Skin of body (tissue), 2 donors: Measurements from ENCODE around the gene S1PR5. TPM values are rescaled to one million over a fixed set of nuclear protein-coding genes. Genes with fewer than 3 reads are reported as not detected.

ENCODE experiments used
- DNase-seq: peaks from one replicate; lab custom pipeline; 2025; lab: John Stamatoyannopoulos, UW
- total RNA-seq: library from RNA; depleted of rRNA; stranded (reverse); fragments of >200 nt; gene quantifications from one replicate; pipeline ENCODE4 v1.2.3, GENCODE V29; 2014

The S1PR5 gene
- total RNA-seq, 1 donor from 2014 or later = 6.6 TPM

DNA sequence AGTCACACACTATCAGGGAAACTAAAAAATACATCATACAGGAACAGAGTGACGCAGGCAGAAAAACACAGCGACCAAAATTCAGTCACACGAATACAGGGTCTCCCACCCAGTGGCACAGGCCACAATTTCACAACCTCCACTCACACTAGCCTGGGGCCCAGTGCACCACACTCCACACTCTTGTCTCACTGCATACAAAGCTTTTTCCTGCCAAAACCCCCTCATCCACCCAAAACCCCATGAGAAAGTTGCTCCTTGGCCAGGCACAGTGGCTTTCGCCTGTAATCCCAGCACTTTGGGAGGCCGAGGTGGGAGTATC is 1.2 kb downstream of the S1PR5 start:
- no peak for DNase-seq

DNA sequence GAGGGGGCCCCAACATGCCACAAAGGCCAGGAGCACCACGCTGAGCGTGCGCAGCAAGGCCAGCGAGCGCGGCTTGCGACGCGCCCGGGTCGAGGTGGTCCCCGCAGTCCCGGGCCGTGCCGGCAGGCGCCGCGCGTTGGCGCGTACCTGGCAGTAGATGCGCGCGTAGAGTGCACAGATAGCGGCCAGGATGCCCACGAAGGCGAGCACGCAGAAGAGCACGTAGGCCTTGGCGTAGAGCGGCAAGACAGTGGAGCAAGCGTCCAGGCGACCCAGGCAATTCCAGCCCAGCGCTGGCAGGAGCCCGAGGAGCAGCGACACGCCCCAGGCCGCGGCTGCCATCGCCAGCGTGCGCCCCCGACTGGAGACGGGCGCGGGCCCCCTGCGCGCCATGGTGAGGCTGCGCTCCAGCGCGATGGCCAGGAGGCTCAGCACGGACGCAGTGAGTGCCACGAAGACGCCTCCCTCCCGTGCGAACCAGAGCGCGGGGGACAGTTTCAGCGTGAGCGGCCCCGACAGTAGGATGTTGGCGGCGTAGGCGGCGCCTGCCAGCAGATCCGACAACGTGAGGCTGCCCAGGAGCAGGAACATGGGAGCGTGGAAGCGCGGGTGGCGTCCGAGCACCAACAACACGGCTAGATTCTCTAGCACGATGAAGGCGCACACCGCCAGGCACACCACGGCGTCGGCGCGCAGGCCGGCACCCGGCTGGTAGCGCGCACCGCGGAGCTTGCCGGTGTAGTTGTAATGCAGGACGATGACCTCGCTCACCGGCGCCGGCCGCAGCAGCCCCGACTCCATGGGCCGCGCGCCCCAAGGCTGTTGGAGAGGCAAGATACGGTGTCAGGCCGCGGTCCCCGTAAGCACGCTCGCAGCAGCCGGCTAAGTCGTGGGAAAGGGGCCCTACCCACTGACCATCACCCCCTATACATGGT is 2.8 kb downstream of the S1PR5 start:
- DNase-seq = no peak

DNA sequence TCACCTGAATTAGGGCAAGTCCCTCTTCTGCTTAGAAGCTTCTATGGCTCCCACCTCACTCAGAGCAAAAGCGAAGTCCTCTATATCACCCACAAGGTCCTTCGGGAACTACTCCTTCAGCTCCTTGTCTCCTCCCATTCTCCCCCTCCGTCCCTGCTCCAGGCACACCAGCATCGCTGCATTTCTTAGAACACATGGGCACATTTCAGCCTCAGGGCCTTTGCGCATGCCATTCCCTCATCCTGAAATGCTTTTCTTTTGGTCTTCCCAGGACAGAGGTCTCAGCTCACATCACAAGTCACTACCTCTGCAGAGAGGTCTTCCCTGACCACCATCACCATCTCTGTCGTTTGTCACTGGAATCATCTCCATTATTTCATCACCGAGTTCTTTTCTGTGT is 4.0 kb downstream of the S1PR5 start:
- no peak for DNase-seq

DNA sequence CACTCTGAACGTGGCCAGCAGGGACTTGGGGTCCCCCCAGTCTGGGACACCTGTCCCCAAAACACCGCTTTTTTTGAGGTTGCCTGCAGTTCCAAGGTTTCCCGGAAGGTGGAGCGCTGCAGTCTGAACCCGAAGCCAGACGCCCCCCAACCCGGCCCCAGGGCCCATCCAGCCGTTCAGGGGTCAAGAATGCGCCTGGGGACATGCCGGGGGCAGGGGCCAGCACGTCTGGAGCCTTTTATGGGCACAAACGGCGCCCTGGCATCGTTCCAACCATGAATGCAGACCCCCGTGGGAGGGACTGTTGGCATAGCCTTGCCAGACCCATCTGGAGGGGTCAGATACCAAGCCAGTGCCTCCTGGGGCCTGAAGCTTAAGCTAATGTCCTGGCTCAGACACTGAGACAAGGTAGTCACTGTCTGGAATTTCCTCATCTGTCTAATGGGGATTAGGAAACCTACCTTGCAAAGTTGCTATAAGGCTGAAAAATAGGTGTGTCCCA is 6.9 kb downstream of the S1PR5 start:
- DNase-seq = no peak

DNA sequence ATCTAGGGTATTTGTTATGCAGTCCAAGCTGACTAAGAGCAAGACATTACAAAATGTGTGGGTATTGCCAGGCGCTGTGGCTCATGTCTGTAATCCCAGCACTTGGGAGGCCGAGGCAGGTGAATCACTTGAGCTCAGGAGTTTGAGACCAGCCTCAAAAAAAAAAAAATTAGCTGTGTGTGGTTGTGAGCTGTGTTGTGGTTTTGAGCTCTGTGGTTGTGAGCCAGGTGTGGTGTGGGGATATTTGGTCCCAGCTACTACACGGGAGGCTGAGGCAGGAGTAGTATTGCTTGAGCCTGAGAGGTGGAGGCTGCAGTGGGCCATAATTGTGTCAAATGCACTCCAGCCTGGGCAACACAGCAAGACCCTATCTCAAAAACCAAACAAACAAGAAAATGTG is 8.5 kb downstream of the S1PR5 start:
- no peak for DNase-seq

DNA sequence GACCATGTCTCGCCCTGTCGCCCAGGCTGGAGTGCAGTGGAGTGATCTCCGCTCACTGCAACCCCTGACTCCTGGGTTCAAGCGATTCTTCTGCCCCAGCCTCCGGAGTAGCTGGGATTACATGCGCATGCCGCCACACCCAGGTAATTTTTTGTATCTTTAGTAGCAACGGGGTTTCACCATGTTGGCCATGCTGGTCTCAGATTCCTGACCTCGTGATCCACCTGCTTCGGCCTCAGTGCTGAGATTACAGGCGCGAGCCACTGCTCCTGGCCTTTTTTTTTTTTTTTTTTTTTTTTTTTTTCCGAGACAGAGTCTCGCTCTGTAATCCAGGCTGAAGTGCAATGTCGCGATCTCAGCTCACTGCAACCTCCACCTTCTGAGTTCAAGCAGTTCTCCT is 9.2 kb downstream of the S1PR5 start:
- no peak for DNase-seq

DNA sequence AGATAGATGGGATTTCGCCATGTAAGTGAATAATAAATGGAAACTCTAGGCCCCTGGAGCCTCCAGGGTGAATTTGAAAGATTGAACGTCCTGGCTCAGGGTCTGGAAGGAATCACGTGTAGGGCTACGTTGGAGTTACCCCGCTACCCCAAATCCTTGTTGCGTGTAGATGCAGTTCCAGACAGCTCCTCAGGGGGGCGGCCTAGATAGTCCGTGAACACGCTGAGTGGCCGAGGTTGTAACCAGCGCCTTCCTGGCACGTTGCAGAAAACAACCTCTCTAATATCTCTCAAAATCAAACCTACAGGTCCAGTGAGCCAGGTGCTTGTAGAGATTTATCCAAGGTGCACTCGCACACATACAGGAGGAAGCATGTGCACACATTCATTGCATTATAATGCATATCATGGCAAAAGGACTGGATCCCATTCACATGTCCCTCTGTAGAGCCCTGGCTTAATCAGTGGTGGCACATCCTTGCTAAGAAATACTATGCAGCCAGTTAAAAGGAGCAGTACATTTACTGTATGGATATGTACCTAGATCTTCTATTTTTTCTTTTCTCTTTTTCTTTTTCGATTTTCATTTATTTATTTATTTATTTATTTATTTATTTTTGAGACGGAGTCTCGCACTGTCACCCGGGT is 11.5 kb downstream of the S1PR5 start:
- DNase-seq = peak; percentile 37

DNA sequence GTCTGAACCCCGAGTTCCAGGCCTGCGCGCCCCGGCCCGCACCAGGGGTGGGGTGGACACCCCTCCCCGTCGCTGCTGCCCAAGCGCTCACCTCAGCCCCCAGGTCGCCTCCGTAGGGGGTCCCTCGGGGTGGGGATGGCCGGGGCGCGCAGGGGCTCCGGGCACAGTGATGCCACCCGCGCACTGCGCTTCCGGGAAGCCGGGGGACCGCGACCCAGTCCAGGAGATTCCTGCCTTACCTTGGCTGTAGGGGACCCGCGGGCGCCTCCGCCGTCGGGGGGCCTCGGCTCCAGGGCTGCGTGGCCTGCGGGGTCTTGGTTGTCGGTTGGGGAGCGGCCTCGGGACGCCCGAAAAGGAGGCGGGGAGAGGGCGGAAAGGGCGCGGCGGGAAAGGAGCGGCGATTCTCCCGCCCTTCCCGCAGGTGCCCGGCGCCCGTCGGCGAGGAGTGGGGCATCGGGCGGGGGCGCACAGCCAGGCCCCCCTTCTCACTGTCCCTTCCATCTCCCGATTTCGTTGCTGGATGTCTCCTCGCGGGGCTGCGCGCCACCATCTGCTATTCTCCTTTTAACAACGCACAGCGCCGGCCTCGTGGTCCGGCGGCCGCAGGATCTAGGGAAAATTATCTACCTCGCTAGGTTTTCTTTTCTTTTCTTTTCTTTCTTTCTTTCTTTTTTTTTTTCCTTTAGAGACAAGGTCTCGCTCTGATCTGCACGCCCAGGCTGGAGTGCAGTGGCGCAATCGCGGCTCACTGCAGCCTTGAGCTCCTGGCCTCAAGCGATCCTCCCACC is 14.1 kb downstream of the S1PR5 start, which contains the start of gene KEAP1:
Gene KEAP1 (minus strand): TSS at position 355 of the 788 bp plus-strand sequence. CDS start 3,323 bp downstream, outside the sequence.
- DNase-seq = no peak

DNA sequence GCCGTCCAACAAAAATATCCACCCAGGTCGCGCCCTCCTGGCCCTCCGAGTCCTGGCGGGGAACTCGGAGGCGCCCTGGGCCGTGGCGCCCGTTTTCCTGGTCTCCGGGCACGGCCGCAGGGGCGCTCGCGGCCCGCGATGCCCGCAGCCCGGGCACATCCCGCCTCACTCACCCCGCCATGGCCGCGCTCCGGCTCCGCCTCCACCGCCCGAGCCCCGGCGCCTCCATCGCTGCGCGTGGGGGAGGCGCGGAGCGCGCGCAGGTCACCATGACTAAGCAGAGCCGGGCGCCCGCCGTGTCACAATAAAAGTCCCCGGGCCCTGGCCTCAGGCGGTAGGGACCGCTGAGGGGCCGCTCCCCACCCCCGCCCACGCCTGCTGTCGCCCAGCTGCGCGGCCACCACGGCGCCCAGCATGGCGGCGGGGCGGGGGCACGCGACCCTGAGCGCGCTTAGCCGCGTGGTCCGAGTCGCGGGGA is 14.7 kb downstream of the S1PR5 start:
- DNase-seq = peak; percentile 88

DNA sequence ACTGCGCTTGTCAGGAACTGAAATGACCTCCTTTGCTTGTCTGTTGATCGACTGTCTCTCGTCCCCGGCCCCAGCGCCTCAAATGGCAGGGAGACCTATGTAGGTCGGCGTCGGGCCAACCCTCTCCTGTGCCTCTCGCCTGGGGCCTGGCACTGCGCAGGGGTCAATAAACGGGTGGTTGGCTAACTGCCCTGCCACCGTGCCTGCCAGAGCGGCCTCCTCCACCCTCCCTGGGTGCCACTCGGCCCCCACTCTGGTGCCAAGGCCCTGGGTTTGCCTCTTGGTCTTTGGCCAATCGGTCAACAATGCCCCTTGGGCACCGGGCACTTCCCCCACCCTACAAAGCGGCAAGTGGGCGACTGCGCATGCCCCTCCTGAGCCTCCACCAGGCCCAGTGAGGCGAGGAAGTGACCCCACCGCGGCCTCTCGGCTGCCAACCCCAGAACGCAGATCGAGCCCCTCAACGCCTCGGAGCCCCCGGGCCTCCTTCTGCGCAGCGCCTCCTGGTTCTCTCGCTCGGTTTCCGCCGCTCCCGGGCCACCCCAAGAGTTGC is 15.2 kb downstream of the S1PR5 start:
- no peak for DNase-seq

DNA sequence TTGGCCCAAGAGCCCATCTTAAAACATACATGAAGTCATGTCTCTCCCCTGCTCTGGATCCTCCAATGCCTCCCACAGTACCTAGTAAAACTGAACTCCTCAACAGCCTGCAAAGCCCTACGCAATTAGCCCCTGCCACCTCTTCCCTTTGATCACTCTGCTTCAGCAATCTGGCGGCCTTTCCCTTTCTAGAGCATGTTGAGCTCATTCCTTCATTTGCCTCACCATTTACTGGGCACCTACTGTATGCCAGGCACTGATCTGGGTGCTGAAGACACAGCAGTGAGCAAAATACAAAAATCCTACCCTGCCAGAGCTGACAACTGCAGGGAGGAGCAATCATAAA is 17.0 kb downstream of the S1PR5 start:
- no peak for DNase-seq

DNA sequence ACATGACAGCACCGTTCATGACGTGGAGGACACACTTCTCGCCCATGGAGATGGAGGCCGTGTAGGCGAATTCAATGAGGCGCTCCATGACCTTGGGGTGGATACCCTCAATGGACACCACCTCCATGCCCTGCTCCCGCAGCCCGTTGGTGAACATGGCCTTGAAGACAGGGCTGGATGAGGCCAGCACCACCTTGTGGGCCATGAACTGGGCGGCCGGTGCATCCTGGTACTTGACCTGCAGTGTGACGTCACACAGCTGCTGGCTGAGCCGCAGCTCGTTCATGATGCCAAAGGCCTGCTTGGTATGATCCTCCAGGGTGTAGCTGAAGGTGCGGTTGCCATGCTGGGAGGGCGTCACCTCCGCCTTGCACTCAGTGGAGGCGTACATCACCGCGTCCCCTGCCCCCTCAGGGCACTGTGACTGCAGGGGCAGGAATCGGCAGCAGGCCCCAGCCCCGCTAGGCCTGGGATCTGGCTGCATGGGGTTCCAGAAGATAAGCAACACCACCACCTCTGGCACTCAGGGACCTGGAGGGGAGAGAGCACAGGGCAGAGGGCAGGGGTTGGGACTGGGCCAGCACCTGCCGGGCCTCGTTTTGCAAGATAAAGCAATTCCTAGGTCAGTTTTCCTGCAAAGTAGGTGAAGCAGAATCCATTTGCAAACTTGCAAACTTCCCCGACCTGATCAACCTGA is 17.5 kb downstream of the S1PR5 start:
- no peak for DNase-seq

DNA sequence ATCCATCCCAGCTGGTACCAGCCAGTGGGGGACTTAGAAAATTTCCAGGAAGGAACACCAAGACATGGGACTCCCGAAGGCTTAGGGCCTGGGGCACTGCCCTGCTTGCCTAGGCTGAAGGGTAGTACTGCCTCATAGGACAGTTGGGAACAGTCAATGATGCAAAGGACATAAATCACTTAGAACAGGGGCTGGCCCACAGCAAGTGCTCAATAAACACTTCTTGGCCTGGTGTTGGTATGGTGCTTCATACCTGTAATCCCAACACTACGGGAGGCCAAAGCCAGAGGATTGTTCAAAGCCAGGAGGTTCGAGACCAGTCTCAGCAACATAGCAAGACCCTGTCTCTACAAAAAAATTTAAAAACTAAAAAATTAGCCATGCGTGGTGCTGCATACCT is 19.9 kb downstream of the S1PR5 start:
- no peak for DNase-seq

DNA sequence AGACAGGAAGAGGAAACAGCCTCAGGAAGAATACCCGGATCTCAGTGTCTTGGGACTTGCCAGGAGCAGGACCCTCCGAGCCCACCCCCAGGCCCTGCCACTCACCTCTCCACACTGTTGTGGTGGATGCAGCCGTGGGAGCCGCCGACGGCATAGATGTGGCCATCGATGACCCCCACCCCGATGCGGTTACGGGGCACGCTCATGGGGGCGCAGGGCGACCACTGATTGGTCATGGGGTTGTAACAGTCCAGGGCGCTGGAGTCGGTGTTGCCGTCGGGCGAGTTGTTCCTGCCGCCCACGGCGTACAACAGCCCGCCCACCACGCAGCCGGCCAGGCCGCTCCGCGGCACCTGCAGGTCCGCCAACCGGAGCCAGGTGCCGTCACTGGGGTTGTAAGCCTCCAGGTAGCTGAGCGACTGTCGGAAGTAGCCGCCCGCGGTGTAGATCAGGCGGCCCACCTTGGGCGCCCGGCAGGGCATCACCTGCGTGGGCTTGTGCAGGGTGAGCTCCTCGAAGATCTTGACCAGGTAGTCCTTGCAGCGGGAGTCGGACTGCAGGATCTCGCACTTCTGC is 25.7 kb downstream of the S1PR5 start:
- no peak for DNase-seq

DNA sequence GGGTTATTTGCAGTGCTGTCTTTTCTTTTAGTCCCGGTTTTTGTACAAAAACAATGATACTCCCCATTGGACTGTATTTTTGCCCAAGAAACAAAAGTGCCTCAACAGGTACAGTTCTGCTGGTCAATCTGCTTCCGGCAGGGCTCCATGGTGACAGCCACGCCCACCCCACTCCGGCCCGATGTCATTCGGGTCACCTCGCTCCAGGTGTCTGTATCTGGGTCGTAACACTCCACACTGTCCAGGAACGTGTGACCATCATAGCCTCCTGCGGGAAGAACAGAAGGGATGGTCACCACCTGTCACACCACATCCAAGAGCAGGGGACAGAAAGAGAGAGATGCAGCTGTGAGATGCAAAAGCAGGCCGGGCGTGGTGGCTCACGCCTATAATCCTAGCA is 30.7 kb downstream of the S1PR5 start:
- no peak for DNase-seq

DNA sequence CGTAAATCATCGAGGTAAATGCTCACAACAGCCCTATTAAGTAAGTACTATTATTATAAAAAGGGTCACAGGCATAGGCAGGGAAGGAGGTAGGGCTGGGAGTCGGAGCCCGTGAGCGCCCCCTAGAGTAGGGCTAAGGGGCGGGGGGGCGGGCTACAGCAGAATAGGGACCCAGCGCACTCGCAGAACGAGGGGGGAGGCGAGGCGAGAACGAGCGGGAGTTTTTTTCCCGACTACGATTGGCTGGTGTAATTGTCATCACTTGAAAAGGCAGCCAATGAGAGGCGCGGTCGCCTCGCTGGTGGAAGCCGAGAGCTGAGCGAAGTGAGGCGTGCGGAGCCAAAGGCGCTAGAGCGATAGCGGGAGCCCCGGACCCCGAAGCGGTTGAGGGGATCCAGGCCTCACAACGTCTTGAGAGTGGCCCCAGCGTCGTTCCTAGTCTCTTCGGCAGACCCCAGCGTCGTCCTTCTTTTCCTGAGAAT is 38.3 kb downstream of the S1PR5 start:
- peak; percentile 84 for DNase-seq

DNA sequence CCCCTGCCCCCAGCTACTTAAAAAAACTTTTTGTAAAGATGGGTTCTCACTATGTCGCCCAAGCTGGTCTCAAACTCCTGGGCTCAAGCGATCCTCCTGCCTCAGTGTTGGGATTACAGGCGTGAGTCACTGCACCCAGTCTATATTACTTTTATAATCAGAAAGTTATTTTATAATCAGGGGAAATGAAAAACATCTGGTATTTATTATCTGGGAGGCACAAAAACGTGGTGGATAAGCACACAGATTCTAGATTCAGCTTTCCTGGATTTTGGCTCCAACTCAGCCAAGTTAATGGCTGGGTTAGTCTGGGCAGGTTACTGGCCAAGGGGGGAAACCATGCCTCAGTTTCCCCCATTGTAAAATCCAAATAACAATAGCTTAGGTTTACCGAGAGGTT is 38.8 kb downstream of the S1PR5 start:
- DNase-seq = no peak

DNA sequence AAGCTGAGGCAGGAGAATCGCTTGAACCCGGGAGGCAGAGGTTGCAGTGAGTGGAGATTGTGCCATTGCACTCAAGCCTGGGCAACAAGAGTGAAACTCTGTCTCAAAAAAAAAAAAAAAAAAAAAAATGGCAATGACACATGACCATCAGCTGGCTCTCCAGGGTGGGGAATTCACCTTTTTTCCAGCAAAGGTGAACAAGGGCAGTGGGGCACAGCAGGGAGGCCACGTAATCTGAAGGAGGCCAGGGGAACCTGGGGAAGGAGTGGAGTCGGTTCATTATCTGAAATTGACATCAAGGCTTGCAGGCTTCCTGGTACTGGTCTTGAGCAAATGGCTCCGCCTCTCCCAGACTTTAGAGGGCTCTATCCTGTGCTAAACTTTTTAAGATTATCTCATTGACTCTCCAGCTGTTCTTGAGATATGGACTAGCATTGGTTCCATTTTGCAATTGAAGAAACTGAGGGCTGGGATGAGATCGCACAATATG is 42.2 kb downstream of the S1PR5 start:
- DNase-seq = no peak

DNA sequence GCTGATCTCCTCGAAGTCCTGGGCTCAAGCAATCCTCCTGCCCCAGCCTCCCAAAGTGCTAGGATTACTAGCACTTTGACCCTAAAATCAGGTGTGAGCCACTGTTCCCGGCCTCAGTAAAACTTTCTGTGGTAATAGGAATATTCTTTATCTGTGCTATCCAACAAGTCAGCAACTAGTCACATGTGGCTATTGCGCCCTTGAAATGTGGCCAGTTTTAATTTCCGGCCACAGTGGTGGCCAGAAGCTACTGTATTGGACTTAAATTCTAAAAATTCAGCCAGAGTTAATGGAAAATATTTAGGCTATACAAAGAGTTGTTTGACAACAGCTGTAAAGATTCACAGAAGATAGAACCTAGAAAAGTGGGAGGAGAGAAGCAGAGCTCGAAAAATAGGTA is 44.1 kb downstream of the S1PR5 start:
- DNase-seq = no peak

DNA sequence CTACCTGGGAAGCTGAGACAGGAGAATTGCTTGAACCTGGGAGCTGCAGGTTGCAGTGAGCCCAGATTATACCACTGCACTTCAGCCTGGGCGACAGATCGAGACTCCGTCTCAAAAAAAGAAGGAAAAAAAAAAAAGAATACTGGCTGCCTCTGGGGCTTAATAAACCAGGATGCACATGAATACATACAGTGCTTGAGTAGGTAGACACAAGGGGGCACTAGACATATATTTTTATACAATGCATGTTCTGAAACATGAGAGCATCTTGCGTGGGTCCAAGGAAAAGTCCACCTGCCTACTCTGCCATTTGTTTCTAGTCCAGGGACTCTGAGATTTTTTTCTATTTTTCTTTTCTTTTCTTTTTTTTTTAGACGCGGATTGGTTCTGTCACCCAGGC is 45.3 kb downstream of the S1PR5 start:
- DNase-seq = no peak
